Inflammatory macrophage treated with lipopolysaccharide for 1 hour (primary cell): ENCODE data around the gene CYRIA.

Experiments
- DNase-seq, 2 donors: peaks; one replicate each; pipeline ENCODE4 v3.0.0-alpha.2; 2020 to 2022

Gene CYRIA

GRCh38 chr2:16649353-16650286 is 16.0 kb downstream of the CYRIA start:
- no peak for DNase-seq

GRCh38 chr2:16647992-16648617 is 17.5 kb downstream of the CYRIA start:
- no peak for DNase-seq

- peak in 1 of 2 donors; percentile 66 for DNase-seq
Measured at GRCh38 chr2:16645775-16646559, 19.7 kb downstream of the CYRIA start.

- DNase-seq = no peak
Measured at GRCh38 chr2:16645088-16645487, 20.5 kb downstream of the CYRIA start.

- DNase-seq = no peak
Measured at GRCh38 chr2:16644221-16644925, 21.3 kb downstream of the CYRIA start.

GRCh38 chr2:16643099-16643498 is 22.5 kb downstream of the CYRIA start:
- no peak for DNase-seq

GRCh38 chr2:16642088-16642487 is 23.5 kb downstream of the CYRIA start:
- DNase-seq = peak in 1 of 2 donors; percentile 66

- DNase-seq = no peak
Measured at GRCh38 chr2:16641509-16641908, 24.1 kb downstream of the CYRIA start.

GRCh38 chr2:16640867-16641266 is 24.8 kb downstream of the CYRIA start:
- peak in 1 of 2 donors; percentile 35 for DNase-seq

GRCh38 chr2:16640001-16640700 is 25.5 kb downstream of the CYRIA start:
- DNase-seq = no peak

GRCh38 chr2:16639431-16639830 is 26.2 kb downstream of the CYRIA start:
- no peak for DNase-seq

- no peak for DNase-seq
Measured at GRCh38 chr2:16638946-16639345, 26.7 kb downstream of the CYRIA start.

GRCh38 chr2:16637304-16637703 is 28.3 kb downstream of the CYRIA start:
- no peak for DNase-seq

GRCh38 chr2:16635791-16636699 is 29.6 kb downstream of the CYRIA start:
- DNase-seq = peak in 1 of 2 donors; percentile 40

GRCh38 chr2:16633621-16634430 is 31.8 kb downstream of the CYRIA start:
- DNase-seq = peak; percentile 65 to 87

- no peak for DNase-seq
Measured at GRCh38 chr2:16632598-16632997, 33.0 kb downstream of the CYRIA start.

GRCh38 chr2:16630463-16630862 is 35.2 kb downstream of the CYRIA start:
- peak; percentile 73 to 77 for DNase-seq

GRCh38 chr2:16629770-16630169 is 35.9 kb downstream of the CYRIA start:
- DNase-seq = no peak

GRCh38 chr2:16629044-16629443 is 36.6 kb downstream of the CYRIA start:
- DNase-seq = no peak

GRCh38 chr2:16628314-16628713 is 37.3 kb downstream of the CYRIA start:
- no peak for DNase-seq
